ENCODE measurements around the gene RAB4B. TPM values are rescaled to one million over a fixed set of nuclear protein-coding genes. Genes with fewer than 3 reads are reported as not detected.
A peak's percentile ranks its signal among the peaks of the same experiment; 100 is the strongest.

Gene RAB4B
- total and polyA plus RNA-seq, 2 donors (not counting 1 experiment from before 2014, with no cell fraction given) = 10.6 to 12.8 TPM

GRCh38 chr19:40803857-40804782, 26.1 kb downstream of the RAB4B start:
- DNase-seq (ENCODE audit: low read depth in 2 of 2) = no peak

GRCh38 chr19:40804783-40805242, 26.8 kb downstream of the RAB4B start:
- no peaks in the 10 kb centered on the region for H3K27me3 ChIP-seq (ENCODE audit: control insufficient read depth, insufficient read depth, low read length)
- H3K4me3 ChIP-seq (replicated peaks in 1 of 4; ENCODE audit: control extremely low read depth in 1 of 4, insufficient read depth in 1 of 4, low read depth in 3 of 4, low read length in 4 of 4) = no peak overlapping the region
- DNase-seq (ENCODE audit: low read depth in 2 of 2) = no peak
- no peaks in the 10 kb centered on the region for H3K9me3 ChIP-seq (ENCODE audit: control insufficient read depth, insufficient read depth, low read depth, low read length)
- H3K4me1 ChIP-seq (ENCODE audit: control insufficient read depth, extremely low read depth, insufficient read depth, low read length) = peaks cover 47% of the 10 kb centered on the region
- H3K4me2 ChIP-seq (ENCODE audit: extremely low read depth, insufficient read depth, low read length) = no peak overlapping the region
- peaks cover 89% of the 10 kb centered on the region for H3K79me2 ChIP-seq (ENCODE audit: control insufficient read depth, insufficient read depth, low read length)
- H3K9ac ChIP-seq (ENCODE audit: insufficient read depth, low read length) = no peak overlapping the region
- H3K36me3 ChIP-seq (ENCODE audit: control insufficient read depth, insufficient read depth, low read length) = peaks cover 47% of the 10 kb centered on the region
- H4K20me1 ChIP-seq (ENCODE audit: control insufficient read depth, extremely low read depth, insufficient read depth, low read length) = peaks cover 4% of the 10 kb centered on the region
- no peak overlapping the region for H2AFZ ChIP-seq (ENCODE audit: low read length)
- no peak for TF ChIP-seq EZH2 (IDR thresholded peaks at IDR 0.05; ENCODE audit: low read length, missing control alignments)
- TF ChIP-seq, protein P1, sequence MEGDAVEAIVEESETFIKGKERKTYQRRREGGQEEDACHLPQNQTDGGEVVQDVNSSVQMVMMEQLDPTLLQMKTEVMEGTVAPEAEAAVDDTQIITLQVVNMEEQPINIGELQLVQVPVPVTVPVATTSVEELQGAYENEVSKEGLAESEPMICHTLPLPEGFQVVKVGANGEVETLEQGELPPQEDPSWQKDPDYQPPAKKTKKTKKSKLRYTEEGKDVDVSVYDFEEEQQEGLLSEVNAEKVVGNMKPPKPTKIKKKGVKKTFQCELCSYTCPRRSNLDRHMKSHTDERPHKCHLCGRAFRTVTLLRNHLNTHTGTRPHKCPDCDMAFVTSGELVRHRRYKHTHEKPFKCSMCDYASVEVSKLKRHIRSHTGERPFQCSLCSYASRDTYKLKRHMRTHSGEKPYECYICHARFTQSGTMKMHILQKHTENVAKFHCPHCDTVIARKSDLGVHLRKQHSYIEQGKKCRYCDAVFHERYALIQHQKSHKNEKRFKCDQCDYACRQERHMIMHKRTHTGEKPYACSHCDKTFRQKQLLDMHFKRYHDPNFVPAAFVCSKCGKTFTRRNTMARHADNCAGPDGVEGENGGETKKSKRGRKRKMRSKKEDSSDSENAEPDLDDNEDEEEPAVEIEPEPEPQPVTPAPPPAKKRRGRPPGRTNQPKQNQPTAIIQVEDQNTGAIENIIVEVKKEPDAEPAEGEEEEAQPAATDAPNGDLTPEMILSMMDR (conservative IDR thresholded peaks at IDR 0.05 in 1 of 2, IDR thresholded peaks at IDR 0.05 in 1 of 2; ENCODE audit: low read depth in 1 of 2, low read length in 2 of 2) = peak in 1 of 2 donors; percentile 27
- no peak overlapping the region for H3K27ac ChIP-seq (ENCODE audit: insufficient read depth, low read length)

More at GRCh38 chr19:40803857-40804782, 26.1 kb downstream of the RAB4B start:
- Histone ChIP-seq H3K36me3 (ENCODE audit: control insufficient read depth, insufficient read depth, low read length) (peaks cover 40% of the 10 kb centered on the region), H3K79me2 (ENCODE audit: control insufficient read depth, insufficient read depth, low read length) (peaks cover 89% of the 10 kb centered on the region), H3K9ac (ENCODE audit: insufficient read depth, low read length) (no peak overlapping the region), H3K9me3 (ENCODE audit: control insufficient read depth, insufficient read depth, low read depth, low read length) (no peaks in the 10 kb centered on the region), H3K4me1 (ENCODE audit: control insufficient read depth, extremely low read depth, insufficient read depth, low read length) (peaks cover 46% of the 10 kb centered on the region), H3K27ac (ENCODE audit: insufficient read depth, low read length) (no peak overlapping the region), H3K4me3 (replicated peaks in 1 of 4; ENCODE audit: control extremely low read depth in 1 of 4, insufficient read depth in 1 of 4, low read depth in 3 of 4, low read length in 4 of 4) (no peak overlapping the region), H4K20me1 (ENCODE audit: control insufficient read depth, extremely low read depth, insufficient read depth, low read length) (peaks cover 4% of the 10 kb centered on the region), H3K27me3 (ENCODE audit: control insufficient read depth, insufficient read depth, low read length) (no peaks in the 10 kb centered on the region), H3K4me2 (ENCODE audit: extremely low read depth, insufficient read depth, low read length) (peak overlapping the region; percentile 45), H2AFZ (ENCODE audit: low read length) (no peak overlapping the region)
- TF ChIP-seq, protein P1 (conservative IDR thresholded peaks at IDR 0.05 in 1 of 2, IDR thresholded peaks at IDR 0.05 in 1 of 2; ENCODE audit: low read depth in 1 of 2, low read length in 2 of 2) = no peak
- no peak for TF ChIP-seq EZH2 (IDR thresholded peaks at IDR 0.05; ENCODE audit: low read length, missing control alignments)

DNA sequence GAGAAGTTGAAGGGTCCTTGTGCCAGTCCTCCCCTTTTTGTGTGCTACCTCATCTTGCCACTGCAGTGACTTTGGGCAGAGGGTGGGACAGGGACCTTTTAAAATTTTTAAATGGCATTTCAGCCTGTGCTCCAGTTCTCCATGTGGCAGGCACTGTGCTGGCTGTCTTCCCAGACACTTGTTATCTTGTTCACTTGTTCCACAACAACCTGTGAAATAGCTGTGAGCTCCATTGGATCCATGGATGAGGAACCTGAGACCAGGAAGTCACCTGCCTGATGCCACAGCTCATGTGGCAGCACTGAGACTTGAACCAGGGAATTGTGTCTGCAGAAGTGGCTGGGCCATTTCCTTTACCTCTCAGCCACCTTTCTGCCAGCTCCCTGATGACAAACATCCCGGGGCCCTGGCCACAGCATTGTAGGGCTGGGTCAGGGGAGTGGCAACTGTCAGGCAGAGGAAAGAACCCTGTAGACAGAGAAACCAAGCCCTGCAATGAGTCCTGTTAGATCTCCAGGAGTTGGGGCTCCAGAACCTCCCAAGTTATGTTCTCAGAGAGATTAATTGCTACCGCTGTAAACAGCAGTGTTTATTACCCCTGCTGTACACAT, 27.3 kb downstream of the RAB4B start:
- no peak for TF ChIP-seq EZH2 (IDR thresholded peaks at IDR 0.05; ENCODE audit: low read length, missing control alignments)
- TF ChIP-seq, protein P1 (conservative IDR thresholded peaks at IDR 0.05 in 1 of 2, IDR thresholded peaks at IDR 0.05 in 1 of 2; ENCODE audit: low read depth in 1 of 2, low read length in 2 of 2) = no peak
- Histone ChIP-seq H3K79me2 (ENCODE audit: control insufficient read depth, insufficient read depth, low read length) (peaks cover 83% of the 10 kb centered on the region), H3K27me3 (ENCODE audit: control insufficient read depth, insufficient read depth, low read length) (no peaks in the 10 kb centered on the region), H3K36me3 (ENCODE audit: control insufficient read depth, insufficient read depth, low read length) (peaks cover 47% of the 10 kb centered on the region), H3K4me3 (replicated peaks in 1 of 4; ENCODE audit: control extremely low read depth in 1 of 4, insufficient read depth in 1 of 4, low read depth in 3 of 4, low read length in 4 of 4) (no peak overlapping the region), H3K27ac (ENCODE audit: insufficient read depth, low read length) (peak overlapping the region; percentile 61), H4K20me1 (ENCODE audit: control insufficient read depth, extremely low read depth, insufficient read depth, low read length) (peaks cover 4% of the 10 kb centered on the region), H3K9ac (ENCODE audit: insufficient read depth, low read length) (no peak overlapping the region), H3K4me1 (ENCODE audit: control insufficient read depth, extremely low read depth, insufficient read depth, low read length) (peaks cover 51% of the 10 kb centered on the region), H3K9me3 (ENCODE audit: control insufficient read depth, insufficient read depth, low read depth, low read length) (no peaks in the 10 kb centered on the region), H3K4me2 (ENCODE audit: extremely low read depth, insufficient read depth, low read length) (peak overlapping the region; percentile 64), H2AFZ (ENCODE audit: low read length) (no peak overlapping the region)
- no peak for DNase-seq (ENCODE audit: low read depth in 2 of 2)
